Spleen (tissue), 7 donors: ENCODE measurements around the gene PLK1.

Source experiments
- POLR2A ChIP-seq, 3 donors: fragments of 450-650 bp; IDR thresholded peaks; one replicate each; pipeline ENCODE4 v1.5.1; 2017; ENCODE audit warnings: antibody characterized with exemption in 3 of 3, mild to moderate bottlenecking in 1 of 3
- TF ChIP-seq, protein P1 (sequence below), 11 experiments: fragments of 200-600 bp in 7 of 11; fragments of 450-650 bp in 4 of 11; sonication (generic) in 4 of 11; IDR thresholded peaks in 8 of 11; conservative IDR thresholded peaks in 3 of 11; 1 replicate in 7 of 11; 2 replicates in 4 of 11; pipeline versions ENCODE4 v1.4.0 to v1.8.0; 2016 to 2021; ENCODE audit warnings: antibody characterized with exemption in 11 of 11, inconsistent platforms in 4 of 11, mild to moderate bottlenecking in 1 of 11
- donor health status: DM: no; HTN: no; CAD: no; lungs with moderate emphysema.
- donor health status: DM: no; HTN: no; CAD: no.
- donor health status: DM: no; HTN: no; CAD: no.

DNA sequence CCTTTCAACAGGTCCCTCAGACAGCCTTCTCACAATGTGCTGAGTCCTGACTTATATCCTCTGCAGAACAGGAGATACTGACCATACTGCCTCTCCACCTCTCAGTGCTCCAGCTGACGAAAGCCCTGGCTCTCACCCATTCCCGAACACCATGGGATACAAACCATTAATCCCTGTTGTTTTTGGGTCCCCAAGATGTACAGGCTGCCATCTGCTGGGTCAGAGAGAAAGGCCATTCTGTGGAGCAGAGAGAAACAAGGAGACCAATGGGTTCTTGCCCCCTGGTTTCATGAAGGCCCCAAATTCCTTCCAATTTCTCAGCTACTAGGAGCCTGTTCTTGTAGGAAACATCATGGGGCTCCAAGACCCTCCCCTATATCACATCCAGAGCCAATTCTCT, 31.3 kb downstream of the PLK1 start:
- TF ChIP-seq, protein P1, sequence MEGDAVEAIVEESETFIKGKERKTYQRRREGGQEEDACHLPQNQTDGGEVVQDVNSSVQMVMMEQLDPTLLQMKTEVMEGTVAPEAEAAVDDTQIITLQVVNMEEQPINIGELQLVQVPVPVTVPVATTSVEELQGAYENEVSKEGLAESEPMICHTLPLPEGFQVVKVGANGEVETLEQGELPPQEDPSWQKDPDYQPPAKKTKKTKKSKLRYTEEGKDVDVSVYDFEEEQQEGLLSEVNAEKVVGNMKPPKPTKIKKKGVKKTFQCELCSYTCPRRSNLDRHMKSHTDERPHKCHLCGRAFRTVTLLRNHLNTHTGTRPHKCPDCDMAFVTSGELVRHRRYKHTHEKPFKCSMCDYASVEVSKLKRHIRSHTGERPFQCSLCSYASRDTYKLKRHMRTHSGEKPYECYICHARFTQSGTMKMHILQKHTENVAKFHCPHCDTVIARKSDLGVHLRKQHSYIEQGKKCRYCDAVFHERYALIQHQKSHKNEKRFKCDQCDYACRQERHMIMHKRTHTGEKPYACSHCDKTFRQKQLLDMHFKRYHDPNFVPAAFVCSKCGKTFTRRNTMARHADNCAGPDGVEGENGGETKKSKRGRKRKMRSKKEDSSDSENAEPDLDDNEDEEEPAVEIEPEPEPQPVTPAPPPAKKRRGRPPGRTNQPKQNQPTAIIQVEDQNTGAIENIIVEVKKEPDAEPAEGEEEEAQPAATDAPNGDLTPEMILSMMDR (IDR thresholded peaks at IDR 0.05 in 8 of 11, conservative IDR thresholded peaks at IDR 0.05 in 3 of 11): no peak
- no peak for TF ChIP-seq POLR2A (IDR thresholded peaks at IDR 0.05)
